ENCODE data around the gene ZNF277.

DNA sequence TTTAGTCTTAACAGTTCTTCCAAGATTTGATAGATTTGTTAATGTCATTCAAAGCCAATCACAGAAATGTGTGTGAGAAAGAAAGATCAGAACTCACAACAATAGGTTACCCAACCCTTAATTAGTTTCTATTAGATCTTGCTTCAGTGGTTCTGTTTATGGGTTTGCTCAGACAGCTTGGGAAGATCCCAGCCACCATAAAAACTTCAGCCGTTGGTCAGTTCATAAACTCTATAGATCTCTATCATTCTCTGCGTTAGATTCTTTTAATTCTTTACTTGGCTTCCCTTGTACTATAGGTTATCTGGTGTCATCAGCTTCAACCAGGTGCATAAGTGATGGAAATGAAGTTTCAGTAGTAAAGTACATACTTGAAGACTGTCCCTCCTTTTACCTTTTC, 54.4 kb downstream of the ZNF277 start:
- TF ChIP-seq CTCF (IDR thresholded peaks at IDR 0.05) (no peak), POLR2AphosphoS5 (IDR thresholded peaks at IDR 0.05) (no peak)

All from transverse colon (tissue), 4 donors.